ENCODE measurements around the gene CYS1.

DNA sequence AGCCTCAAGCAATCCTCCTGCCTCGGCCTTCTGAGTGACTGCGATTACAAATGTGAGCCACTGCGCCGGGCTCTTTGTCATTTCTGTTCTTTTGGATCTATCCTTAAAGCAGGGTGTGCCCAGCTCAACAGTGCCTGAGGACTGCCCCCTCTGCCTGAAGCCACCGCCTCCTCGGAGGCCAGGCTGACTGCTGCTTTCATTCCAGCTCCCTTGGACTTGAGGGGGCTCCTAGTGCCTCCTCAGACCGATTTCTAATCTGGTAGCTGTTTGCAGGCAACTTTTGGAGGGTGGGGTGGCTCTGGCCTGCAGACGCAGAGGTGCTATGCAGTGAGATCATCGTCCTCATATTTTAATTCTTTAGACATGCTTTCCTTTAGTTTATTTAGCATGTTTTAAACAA, 72.8 kb downstream of the CYS1 start:
- TF ChIP-seq CTCF (IDR thresholded peaks at IDR 0.05; ENCODE audit: low read length) (no peak), EZH2 (IDR thresholded peaks at IDR 0.05; ENCODE audit: borderline replicate concordance, low read length) (no peak)

All from OCI-LY1 (cell line).